ENCODE measurements around the gene FUT2.

Gene FUT2

DNA sequence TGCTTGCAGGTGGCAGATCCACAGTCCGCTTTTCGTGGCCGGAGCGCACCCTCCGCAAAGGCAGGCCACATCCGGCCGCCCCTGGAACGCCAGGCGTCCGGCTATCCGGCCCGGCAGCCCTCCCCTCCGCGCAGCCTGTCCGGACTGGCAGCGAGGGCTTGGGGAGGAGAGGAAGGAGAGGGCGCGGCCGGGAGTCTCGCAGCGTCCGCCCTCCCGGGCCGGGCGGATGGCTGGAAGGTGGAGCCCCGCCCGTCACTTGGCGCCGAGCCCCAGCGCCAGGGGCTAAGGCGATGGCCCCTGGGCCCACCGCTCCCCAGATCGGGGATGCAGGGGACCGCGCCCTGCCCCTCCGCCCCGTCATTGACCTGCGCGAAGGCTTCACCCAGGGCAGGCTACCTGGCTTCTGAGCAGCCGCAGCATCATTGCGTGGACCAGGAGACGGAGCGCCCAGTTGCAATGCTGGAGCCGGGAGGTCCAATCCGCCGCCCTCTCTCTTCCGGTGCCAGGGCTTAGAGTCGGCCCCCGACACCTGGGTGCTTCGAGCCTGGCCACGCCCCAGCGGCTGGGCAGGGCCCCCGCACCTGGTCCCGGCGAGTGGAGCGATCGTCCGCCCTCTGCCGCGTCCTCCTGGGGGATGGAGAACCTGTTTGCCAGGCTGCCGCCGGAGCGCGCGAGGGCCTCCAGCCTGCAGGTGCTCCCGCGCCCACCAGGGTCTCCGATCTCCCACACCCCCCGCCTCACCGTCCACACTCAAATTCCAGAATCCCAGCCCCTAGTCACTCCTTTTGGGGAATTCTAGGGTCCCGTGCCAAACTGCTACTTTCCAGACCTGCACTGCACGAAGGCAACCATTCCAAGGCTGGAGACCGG lies 57.0 kb downstream of the FUT2 start, which contains the start of gene FUT1 (continued):
- TF ChIP-seq, protein P1, sequence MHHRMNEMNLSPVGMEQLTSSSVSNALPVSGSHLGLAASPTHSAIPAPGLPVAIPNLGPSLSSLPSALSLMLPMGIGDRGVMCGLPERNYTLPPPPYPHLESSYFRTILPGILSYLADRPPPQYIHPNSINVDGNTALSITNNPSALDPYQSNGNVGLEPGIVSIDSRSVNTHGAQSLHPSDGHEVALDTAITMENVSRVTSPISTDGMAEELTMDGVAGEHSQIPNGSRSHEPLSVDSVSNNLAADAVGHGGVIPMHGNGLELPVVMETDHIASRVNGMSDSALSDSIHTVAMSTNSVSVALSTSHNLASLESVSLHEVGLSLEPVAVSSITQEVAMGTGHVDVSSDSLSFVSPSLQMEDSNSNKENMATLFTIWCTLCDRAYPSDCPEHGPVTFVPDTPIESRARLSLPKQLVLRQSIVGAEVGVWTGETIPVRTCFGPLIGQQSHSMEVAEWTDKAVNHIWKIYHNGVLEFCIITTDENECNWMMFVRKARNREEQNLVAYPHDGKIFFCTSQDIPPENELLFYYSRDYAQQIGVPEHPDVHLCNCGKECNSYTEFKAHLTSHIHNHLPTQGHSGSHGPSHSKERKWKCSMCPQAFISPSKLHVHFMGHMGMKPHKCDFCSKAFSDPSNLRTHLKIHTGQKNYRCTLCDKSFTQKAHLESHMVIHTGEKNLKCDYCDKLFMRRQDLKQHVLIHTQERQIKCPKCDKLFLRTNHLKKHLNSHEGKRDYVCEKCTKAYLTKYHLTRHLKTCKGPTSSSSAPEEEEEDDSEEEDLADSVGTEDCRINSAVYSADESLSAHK (tag by site-specific recombination; IDR thresholded peaks at IDR 0.05) = peak; percentile 28; the same call in 1 of the 2 replicates
- TF ChIP-seq GLI4 (tag by site-specific recombination; IDR thresholded peaks at IDR 0.05) (no peak), PRDM1 (tag by site-specific recombination; IDR thresholded peaks at IDR 0.05) (no peak), HOXA7 (CRISPR knock-in tag; IDR thresholded peaks at IDR 0.05; ENCODE audit: borderline replicate concordance) (no peak), ZBTB21 (tag by site-specific recombination; IDR thresholded peaks at IDR 0.05) (peak; percentile 14; the same call in 1 of the 2 replicates), ZFHX2 (tag by site-specific recombination; conservative IDR thresholded peaks at IDR 0.05) (peak; percentile 67), KLF16 (tag by site-specific recombination; IDR thresholded peaks at IDR 0.05) (peak; percentile 95), ZBTB48 (tag by site-specific recombination; IDR thresholded peaks at IDR 0.05) (peak; percentile 100), ZNF423 (tag by site-specific recombination; IDR thresholded peaks at IDR 0.05) (peak; percentile 24; the same call in 1 of the 2 replicates), SALL2 (tag by site-specific recombination; IDR thresholded peaks at IDR 0.05; ENCODE audit: borderline replicate concordance) (no peak), ZNF624 (tag by site-specific recombination; IDR thresholded peaks at IDR 0.05) (no peak), ZNF473 (tag by site-specific recombination; IDR thresholded peaks at IDR 0.05) (no peak), ZBTB17 (tag by site-specific recombination; IDR thresholded peaks at IDR 0.05) (peak; percentile 95), ZNF501 (tag by site-specific recombination; IDR thresholded peaks at IDR 0.05) (peak; percentile 68; the same call in 1 of the 2 replicates), ZNF768 (tag by site-specific recombination; IDR thresholded peaks at IDR 0.05) (no peak), ZNF514 (tag by site-specific recombination; IDR thresholded peaks at IDR 0.05) (no peak), ZNF146 (tag by site-specific recombination; IDR thresholded peaks at IDR 0.05) (no peak), ZNF366 (tag by site-specific recombination; conservative IDR thresholded peaks at IDR 0.05) (peak; percentile 76), ZNF571 (tag by site-specific recombination; IDR thresholded peaks at IDR 0.05) (no peak), SCRT2 (tag by site-specific recombination; IDR thresholded peaks at IDR 0.05) (peak; percentile 85), ZNF138 (tag by site-specific recombination; IDR thresholded peaks at IDR 0.05; ENCODE audit: borderline replicate concordance) (no peak), ZNF132 (tag by site-specific recombination; IDR thresholded peaks at IDR 0.05; ENCODE audit: borderline replicate concordance) (no peak), WT1 (tag by site-specific recombination; IDR thresholded peaks at IDR 0.05) (peak; percentile 76)
- TF ChIP-seq, protein P2, sequence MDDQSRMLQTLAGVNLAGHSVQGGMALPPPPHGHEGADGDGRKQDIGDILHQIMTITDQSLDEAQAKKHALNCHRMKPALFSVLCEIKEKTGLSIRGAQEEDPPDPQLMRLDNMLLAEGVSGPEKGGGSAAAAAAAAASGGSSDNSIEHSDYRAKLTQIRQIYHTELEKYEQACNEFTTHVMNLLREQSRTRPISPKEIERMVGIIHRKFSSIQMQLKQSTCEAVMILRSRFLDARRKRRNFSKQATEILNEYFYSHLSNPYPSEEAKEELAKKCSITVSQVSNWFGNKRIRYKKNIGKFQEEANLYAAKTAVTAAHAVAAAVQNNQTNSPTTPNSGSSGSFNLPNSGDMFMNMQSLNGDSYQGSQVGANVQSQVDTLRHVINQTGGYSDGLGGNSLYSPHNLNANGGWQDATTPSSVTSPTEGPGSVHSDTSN (CRISPR knock-in tag; IDR thresholded peaks at IDR 0.05) = peak; percentile 9; the same call in 1 of the 2 replicates
- TF ChIP-seq, protein P3, sequence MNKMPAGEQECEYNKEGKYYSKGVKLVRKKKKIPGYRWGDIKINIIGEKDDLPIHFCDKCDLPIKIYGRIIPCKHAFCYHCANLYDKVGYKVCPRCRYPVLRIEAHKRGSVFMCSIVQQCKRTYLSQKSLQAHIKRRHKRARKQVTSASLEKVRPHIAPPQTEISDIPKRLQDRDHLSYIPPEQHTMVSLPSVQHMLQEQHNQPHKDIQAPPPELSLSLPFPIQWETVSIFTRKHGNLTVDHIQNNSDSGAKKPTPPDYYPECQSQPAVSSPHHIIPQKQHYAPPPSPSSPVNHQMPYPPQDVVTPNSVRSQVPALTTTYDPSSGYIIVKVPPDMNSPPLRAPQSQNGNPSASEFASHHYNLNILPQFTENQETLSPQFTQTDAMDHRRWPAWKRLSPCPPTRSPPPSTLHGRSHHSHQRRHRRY (tag by site-specific recombination; IDR thresholded peaks at IDR 0.05) = no peak
- TF ChIP-seq, protein P4, sequence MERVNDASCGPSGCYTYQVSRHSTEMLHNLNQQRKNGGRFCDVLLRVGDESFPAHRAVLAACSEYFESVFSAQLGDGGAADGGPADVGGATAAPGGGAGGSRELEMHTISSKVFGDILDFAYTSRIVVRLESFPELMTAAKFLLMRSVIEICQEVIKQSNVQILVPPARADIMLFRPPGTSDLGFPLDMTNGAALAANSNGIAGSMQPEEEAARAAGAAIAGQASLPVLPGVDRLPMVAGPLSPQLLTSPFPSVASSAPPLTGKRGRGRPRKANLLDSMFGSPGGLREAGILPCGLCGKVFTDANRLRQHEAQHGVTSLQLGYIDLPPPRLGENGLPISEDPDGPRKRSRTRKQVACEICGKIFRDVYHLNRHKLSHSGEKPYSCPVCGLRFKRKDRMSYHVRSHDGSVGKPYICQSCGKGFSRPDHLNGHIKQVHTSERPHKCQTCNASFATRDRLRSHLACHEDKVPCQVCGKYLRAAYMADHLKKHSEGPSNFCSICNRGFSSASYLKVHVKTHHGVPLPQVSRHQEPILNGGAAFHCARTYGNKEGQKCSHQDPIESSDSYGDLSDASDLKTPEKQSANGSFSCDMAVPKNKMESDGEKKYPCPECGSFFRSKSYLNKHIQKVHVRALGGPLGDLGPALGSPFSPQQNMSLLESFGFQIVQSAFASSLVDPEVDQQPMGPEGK (tag by site-specific recombination; IDR thresholded peaks at IDR 0.05) = peak; percentile 93
- TF ChIP-seq, protein P5, sequence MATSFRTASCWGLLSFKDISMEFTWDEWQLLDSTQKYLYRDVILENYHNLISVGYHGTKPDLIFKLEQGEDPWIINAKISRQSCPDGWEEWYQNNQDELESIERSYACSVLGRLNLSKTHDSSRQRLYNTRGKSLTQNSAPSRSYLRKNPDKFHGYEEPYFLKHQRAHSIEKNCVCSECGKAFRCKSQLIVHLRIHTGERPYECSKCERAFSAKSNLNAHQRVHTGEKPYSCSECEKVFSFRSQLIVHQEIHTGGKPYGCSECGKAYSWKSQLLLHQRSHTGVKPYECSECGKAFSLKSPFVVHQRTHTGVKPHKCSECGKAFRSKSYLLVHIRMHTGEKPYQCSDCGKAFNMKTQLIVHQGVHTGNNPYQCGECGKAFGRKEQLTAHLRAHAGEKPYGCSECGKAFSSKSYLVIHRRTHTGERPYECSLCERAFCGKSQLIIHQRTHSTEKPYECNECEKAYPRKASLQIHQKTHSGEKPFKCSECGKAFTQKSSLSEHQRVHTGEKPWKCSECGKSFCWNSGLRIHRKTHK (tag by site-specific recombination; IDR thresholded peaks at IDR 0.05) = no peak
- TF ChIP-seq, protein P6, sequence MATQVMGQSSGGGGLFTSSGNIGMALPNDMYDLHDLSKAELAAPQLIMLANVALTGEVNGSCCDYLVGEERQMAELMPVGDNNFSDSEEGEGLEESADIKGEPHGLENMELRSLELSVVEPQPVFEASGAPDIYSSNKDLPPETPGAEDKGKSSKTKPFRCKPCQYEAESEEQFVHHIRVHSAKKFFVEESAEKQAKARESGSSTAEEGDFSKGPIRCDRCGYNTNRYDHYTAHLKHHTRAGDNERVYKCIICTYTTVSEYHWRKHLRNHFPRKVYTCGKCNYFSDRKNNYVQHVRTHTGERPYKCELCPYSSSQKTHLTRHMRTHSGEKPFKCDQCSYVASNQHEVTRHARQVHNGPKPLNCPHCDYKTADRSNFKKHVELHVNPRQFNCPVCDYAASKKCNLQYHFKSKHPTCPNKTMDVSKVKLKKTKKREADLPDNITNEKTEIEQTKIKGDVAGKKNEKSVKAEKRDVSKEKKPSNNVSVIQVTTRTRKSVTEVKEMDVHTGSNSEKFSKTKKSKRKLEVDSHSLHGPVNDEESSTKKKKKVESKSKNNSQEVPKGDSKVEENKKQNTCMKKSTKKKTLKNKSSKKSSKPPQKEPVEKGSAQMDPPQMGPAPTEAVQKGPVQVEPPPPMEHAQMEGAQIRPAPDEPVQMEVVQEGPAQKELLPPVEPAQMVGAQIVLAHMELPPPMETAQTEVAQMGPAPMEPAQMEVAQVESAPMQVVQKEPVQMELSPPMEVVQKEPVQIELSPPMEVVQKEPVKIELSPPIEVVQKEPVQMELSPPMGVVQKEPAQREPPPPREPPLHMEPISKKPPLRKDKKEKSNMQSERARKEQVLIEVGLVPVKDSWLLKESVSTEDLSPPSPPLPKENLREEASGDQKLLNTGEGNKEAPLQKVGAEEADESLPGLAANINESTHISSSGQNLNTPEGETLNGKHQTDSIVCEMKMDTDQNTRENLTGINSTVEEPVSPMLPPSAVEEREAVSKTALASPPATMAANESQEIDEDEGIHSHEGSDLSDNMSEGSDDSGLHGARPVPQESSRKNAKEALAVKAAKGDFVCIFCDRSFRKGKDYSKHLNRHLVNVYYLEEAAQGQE (tag by site-specific recombination; IDR thresholded peaks at IDR 0.05) = no peak

Measured in HEK293 (cell line).